Keratinocyte (primary cell): Measurements from ENCODE around the gene TPK1. TPM values are rescaled to one million over a fixed set of nuclear protein-coding genes. Genes with fewer than 3 reads are reported as not detected.

Experiments
- DNase-seq: peaks from one replicate; pipeline ENCODE4 v3.0.0-alpha.2; 2011; ENCODE audit warnings: low read depth, missing footprints, low spot score
- FAIRE-seq: peaks from 2 replicates; lab custom pipeline; 2011; peaks lifted over from hg19 to GRCh38; lab: Jason Lieb, UNC
- H2AFZ ChIP-seq: 2 replicates; pipeline ENCODE4 v1.6.0; 2012; ENCODE audit warnings: low read length, control low read depth, inconsistent platforms; ENCODE audit not compliant: control insufficient read depth
- H3K27ac ChIP-seq: 2 replicates; pipeline ENCODE4 v1.5.1; 2011; ENCODE audit warnings: low read length; ENCODE audit not compliant: control insufficient read depth, insufficient read depth
- H3K27me3 ChIP-seq: 3 replicates; pipeline ENCODE4 v1.6.0; 2011; ENCODE audit warnings: low read length; ENCODE audit not compliant: control insufficient read depth, insufficient read depth; ENCODE audit errors: extremely low read depth
- H3K36me3 ChIP-seq, 2 experiments: 2 replicates in 1 of 2; 3 replicates in 1 of 2; pipeline ENCODE4 v1.5.1; 2011; ENCODE audit warnings: low read length in 2 of 2, mild to moderate bottlenecking in 1 of 2; ENCODE audit not compliant: control insufficient read depth in 2 of 2, insufficient read depth in 2 of 2; ENCODE audit errors: extremely low read depth in 1 of 2
- H3K4me1 ChIP-seq: 3 replicates; pipeline ENCODE4 v1.5.1; 2011; ENCODE audit warnings: low read length; ENCODE audit not compliant: control insufficient read depth, insufficient read depth; ENCODE audit errors: extremely low read depth
- H3K4me2 ChIP-seq: 3 replicates; pipeline ENCODE4 v1.6.0; 2011; ENCODE audit warnings: low read depth, low read length; ENCODE audit not compliant: control insufficient read depth, insufficient read depth; ENCODE audit errors: extremely low read depth
- H3K4me3 ChIP-seq, 3 experiments: fragments of 200-600 bp in 1 of 3; sonication (generic) in 1 of 3; 2 replicates in 2 of 3; 3 replicates in 1 of 3; pipeline ENCODE4 v1.5.1; 2011 to 2016; ENCODE audit warnings: low read length in 3 of 3, mild to moderate bottlenecking in 3 of 3, control low read depth in 2 of 3, inconsistent platforms in 1 of 3, low read depth in 1 of 3, mixed read lengths in 1 of 3, mixed run types in 1 of 3, moderate library complexity in 1 of 3; ENCODE audit not compliant: control insufficient read depth in 2 of 3, insufficient read depth in 2 of 3; ENCODE audit errors: extremely low read depth in 1 of 3
- H3K79me2 ChIP-seq: 2 replicates; pipeline ENCODE4 v1.6.0; 2012; ENCODE audit warnings: low read length; ENCODE audit not compliant: control insufficient read depth, insufficient read depth
- H3K9ac ChIP-seq: 3 replicates; pipeline ENCODE4 v1.6.0; 2011; ENCODE audit warnings: low read length; ENCODE audit not compliant: control insufficient read depth, insufficient read depth; ENCODE audit errors: extremely low read depth
- H3K9me1 ChIP-seq: 3 replicates; pipeline ENCODE4 v1.6.0; 2011; ENCODE audit warnings: low read length; ENCODE audit not compliant: control insufficient read depth, insufficient read depth; ENCODE audit errors: extremely low read depth
- H3K9me3 ChIP-seq: 2 replicates; pipeline ENCODE4 v1.5.1; 2012; ENCODE audit warnings: low read depth, low read length; ENCODE audit not compliant: control insufficient read depth
- H4K20me1 ChIP-seq: 3 replicates; pipeline ENCODE4 v1.6.0; 2011; ENCODE audit warnings: low read length; ENCODE audit not compliant: control insufficient read depth, insufficient read depth; ENCODE audit errors: extremely low read depth
- CTCF ChIP-seq, 3 experiments: IDR thresholded peaks in 1 of 3; conservative IDR thresholded peaks in 1 of 3; optimal IDR thresholded peaks in 1 of 3; 2 replicates in 2 of 3; 3 replicates in 1 of 3; pipeline versions ENCODE3 to v1.5.1; 2011; ENCODE audit warnings: low read length in 3 of 3, mild to moderate bottlenecking in 3 of 3, moderate library complexity in 2 of 3, control low read depth in 1 of 3, inconsistent platforms in 1 of 3; ENCODE audit not compliant: insufficient read depth in 2 of 3; ENCODE audit errors: extremely low read depth in 1 of 3
- EZH2 ChIP-seq: IDR thresholded peaks from one replicate; pipeline ENCODE4 v1.6.1; 2012; ENCODE audit warnings: inconsistent platforms, mild to moderate bottlenecking, low read length, moderate library complexity
- dilution Hi-C: fragments of 300-500 bp; cut with MboI; formaldehyde crosslinking; loops from one replicate; pipeline ENCODE4 v1.7.0; 2020; ENCODE audit warnings: low sequenced_read_pairs; ENCODE audit not compliant: extremely low pct_ligation_motif_present
- polyA plus RNA-seq, 5 experiments: library from polyadenylated mRNA; depleted of rRNA in 3 of 5; stranded (reverse) in 3 of 5; stranded (forward) in 1 of 5; unstranded in 1 of 5; fragments of >200 nt; gene quantifications; 1 replicate in 1 of 5; 2 replicates in 3 of 5; 3 replicates in 1 of 5; pipeline versions ENCODE4 v1.2.1 to v1.2.3, GENCODE V29; 2011 to 2012; ENCODE audit warnings: missing spikeins in 2 of 5, low read depth in 1 of 5, low replicate concordance in 1 of 5

Gene TPK1
- polyA plus RNA-seq, 1 donor (not counting 4 experiments of a cell fraction or from before 2014, with no cell fraction given), result 1.9 TPM

GRCh38 chr7:144596953-144597352 lies 238.9 kb downstream of the TPK1 start:
- Histone ChIP-seq H3K4me2 (no peak overlapping the region), H3K36me3 (no peaks in the 10 kb centered on the region), H2AFZ (no peak overlapping the region), H3K4me3 (no peak overlapping the region), H3K79me2 (no peaks in the 10 kb centered on the region), H3K9ac (no peak overlapping the region), H4K20me1 (no peaks in the 10 kb centered on the region), H3K4me1 (no peaks in the 10 kb centered on the region), H3K9me1 (no peaks in the 10 kb centered on the region), H3K9me3 (no peaks in the 10 kb centered on the region), H3K27me3 (no peaks in the 10 kb centered on the region), H3K27ac (no peak overlapping the region)
- TF ChIP-seq CTCF (optimal IDR thresholded peaks at IDR 0.05 in 1 of 3, IDR thresholded peaks at IDR 0.05 in 1 of 3, conservative IDR thresholded peaks at IDR 0.05 in 1 of 3; ENCODE audit: extremely low read depth in 1 of 3, insufficient read depth in 2 of 3, low read length in 3 of 3) (no peak), EZH2 (no peak)
- FAIRE-seq, result no peak
- dilution Hi-C loops, result no loop called here
- DNase-seq, result no peak

GRCh38 chr7:144594580-144594979 lies 241.3 kb downstream of the TPK1 start:
- H3K27me3 ChIP-seq, result no peaks in the 10 kb centered on the region
- H3K9me1 ChIP-seq, result no peaks in the 10 kb centered on the region
- no peak overlapping the region for H3K4me3 ChIP-seq
- DNase-seq (no peak), FAIRE-seq (no peak)
- no peaks in the 10 kb centered on the region for H3K9me3 ChIP-seq
- no peak overlapping the region for H2AFZ ChIP-seq
- no peaks in the 10 kb centered on the region for H3K36me3 ChIP-seq
- dilution Hi-C loops, result no loop called here
- H3K4me2 ChIP-seq, result no peak overlapping the region
- H3K27ac ChIP-seq, result no peak overlapping the region
- TF ChIP-seq EZH2, result no peak
- TF ChIP-seq CTCF (optimal IDR thresholded peaks at IDR 0.05 in 1 of 3, IDR thresholded peaks at IDR 0.05 in 1 of 3, conservative IDR thresholded peaks at IDR 0.05 in 1 of 3; ENCODE audit: extremely low read depth in 1 of 3, insufficient read depth in 2 of 3, low read length in 3 of 3), result no peak
- no peaks in the 10 kb centered on the region for H3K4me1 ChIP-seq
- H3K79me2 ChIP-seq, result no peaks in the 10 kb centered on the region
- no peaks in the 10 kb centered on the region for H4K20me1 ChIP-seq
- no peak overlapping the region for H3K9ac ChIP-seq
